ENCODE results near the gene FAM167B.
"Not testable (repeated sequence)": the region's sequence is repeated elsewhere in the genome, so short reads cannot be mapped to it uniquely, and the experiment has no call there.

Gene FAM167B

DNA sequence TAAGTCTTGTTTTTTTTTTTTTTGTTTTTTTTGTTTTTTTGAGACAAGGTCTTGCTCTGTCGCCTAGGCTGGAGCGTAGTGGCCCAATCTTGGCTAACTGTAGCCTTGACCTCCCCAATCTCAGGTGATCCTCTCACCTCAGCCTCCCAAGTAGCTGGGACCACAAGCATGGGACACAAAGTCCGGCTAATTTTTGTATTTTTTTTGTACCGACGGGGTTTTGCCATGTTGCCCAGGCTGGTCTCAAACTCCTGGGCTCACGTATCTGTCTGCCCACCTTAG, 10.1 kb downstream of the FAM167B start:
- Histone ChIP-seq H3K9me3 (ENCODE audit: control insufficient read depth, insufficient read depth, low read length) (no peaks in the 10 kb centered on the region), H3K4me1 (ENCODE audit: control insufficient read depth, low read length) (peaks cover 88% of the 10 kb centered on the region), H3K4me2 (ENCODE audit: low read length) (peak overlapping the region; percentile 89), H3K36me3 (ENCODE audit: control insufficient read depth, low read length) (peaks cover 25% of the 10 kb centered on the region), H3K27me3 (ENCODE audit: control insufficient read depth, low read length) (no peaks in the 10 kb centered on the region), H3F3A (ENCODE audit: control insufficient read depth, insufficient read depth) (peaks cover 36% of the 10 kb centered on the region), H3K79me2 (ENCODE audit: control insufficient read depth, low read length) (peaks cover 84% of the 10 kb centered on the region), H3K4me3 (ENCODE audit: low read length) (peak overlapping the region; percentile 52), H3K27ac (ENCODE audit: low read depth, low read length) (peak overlapping the region; percentile 100), H3K9me2 (replicated peaks; ENCODE audit: control insufficient read depth, low read length) (no peaks in the 10 kb centered on the region), H4K20me1 (ENCODE audit: control insufficient read depth, insufficient read depth, low read depth, low read length) (no peaks in the 10 kb centered on the region)
- TF ChIP-seq, protein P1, sequence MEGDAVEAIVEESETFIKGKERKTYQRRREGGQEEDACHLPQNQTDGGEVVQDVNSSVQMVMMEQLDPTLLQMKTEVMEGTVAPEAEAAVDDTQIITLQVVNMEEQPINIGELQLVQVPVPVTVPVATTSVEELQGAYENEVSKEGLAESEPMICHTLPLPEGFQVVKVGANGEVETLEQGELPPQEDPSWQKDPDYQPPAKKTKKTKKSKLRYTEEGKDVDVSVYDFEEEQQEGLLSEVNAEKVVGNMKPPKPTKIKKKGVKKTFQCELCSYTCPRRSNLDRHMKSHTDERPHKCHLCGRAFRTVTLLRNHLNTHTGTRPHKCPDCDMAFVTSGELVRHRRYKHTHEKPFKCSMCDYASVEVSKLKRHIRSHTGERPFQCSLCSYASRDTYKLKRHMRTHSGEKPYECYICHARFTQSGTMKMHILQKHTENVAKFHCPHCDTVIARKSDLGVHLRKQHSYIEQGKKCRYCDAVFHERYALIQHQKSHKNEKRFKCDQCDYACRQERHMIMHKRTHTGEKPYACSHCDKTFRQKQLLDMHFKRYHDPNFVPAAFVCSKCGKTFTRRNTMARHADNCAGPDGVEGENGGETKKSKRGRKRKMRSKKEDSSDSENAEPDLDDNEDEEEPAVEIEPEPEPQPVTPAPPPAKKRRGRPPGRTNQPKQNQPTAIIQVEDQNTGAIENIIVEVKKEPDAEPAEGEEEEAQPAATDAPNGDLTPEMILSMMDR (IDR thresholded peaks at IDR 0.05; ENCODE audit: low read depth, low read length, poor library complexity, severe bottlenecking), result no peak
- TF ChIP-seq EZH2phosphoT487 (IDR thresholded peaks at IDR 0.05; ENCODE audit: borderline replicate concordance, low read length), result no peak

DNA sequence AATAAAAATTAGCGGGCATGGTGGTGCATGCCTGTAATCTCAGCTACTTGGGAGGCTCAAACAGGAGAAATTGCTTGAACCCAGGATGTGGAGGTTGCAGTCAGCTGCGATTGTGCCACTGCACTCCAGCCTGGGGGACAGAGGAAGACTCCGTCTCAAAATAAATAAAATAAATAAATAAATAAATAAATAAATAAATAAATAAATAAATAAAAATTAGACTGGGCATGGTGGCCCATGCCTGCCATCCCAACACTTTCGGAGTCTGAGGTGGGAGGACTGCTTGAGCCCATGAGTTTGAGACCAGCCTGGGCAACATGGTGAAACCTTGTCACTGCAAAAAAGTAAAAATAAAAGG, 16.2 kb downstream of the FAM167B start:
- peak overlapping the region; percentile 93 for H3K27ac ChIP-seq (ENCODE audit: low read depth, low read length)
- H3K27me3 ChIP-seq (ENCODE audit: control insufficient read depth, low read length); H4K20me1 ChIP-seq (ENCODE audit: control insufficient read depth, insufficient read depth, low read depth, low read length); H3K9me2 ChIP-seq (replicated peaks; ENCODE audit: control insufficient read depth, low read length); H3K9me3 ChIP-seq (ENCODE audit: control insufficient read depth, insufficient read depth, low read length): not testable (repeated sequence)
- H3K4me2 ChIP-seq (ENCODE audit: low read length), result peak overlapping the region; percentile 87
- H3K36me3 ChIP-seq (ENCODE audit: control insufficient read depth, low read length), result peaks cover 24% of the 10 kb centered on the region
- peaks cover 61% of the 10 kb centered on the region for H3K79me2 ChIP-seq (ENCODE audit: control insufficient read depth, low read length)
- peaks cover 81% of the 10 kb centered on the region for H3K4me1 ChIP-seq (ENCODE audit: control insufficient read depth, low read length)
- peak overlapping the region; percentile 61 for H3K4me3 ChIP-seq (ENCODE audit: low read length)
- H3F3A ChIP-seq (ENCODE audit: control insufficient read depth, insufficient read depth), result peaks cover 46% of the 10 kb centered on the region

DNA sequence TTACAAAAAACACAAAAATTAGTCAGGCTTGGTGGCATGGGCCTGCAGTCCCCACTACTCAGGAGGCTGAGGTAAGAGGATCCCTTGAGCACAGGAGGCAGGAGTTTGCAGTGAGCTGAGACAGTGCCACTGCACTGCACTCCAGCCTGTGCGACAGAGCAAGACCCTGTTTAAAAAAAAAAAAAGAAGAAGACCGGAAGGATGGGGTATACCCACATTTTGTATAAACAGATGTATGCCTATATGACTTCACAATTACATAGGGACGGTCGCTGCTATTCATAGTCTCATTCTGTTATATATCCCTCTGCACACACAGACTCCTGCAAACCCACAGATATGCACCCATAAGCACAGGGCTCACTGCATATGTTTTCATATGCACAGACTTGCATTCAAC, 16.7 kb downstream of the FAM167B start:
- Histone ChIP-seq H3F3A (ENCODE audit: control insufficient read depth, insufficient read depth) (peaks cover 48% of the 10 kb centered on the region), H3K9me3 (ENCODE audit: control insufficient read depth, insufficient read depth, low read length) (no peaks in the 10 kb centered on the region), H3K4me3 (ENCODE audit: low read length) (peak overlapping the region; percentile 61), H3K4me2 (ENCODE audit: low read length) (peak overlapping the region; percentile 87), H3K9me2 (replicated peaks; ENCODE audit: control insufficient read depth, low read length) (no peaks in the 10 kb centered on the region), H3K36me3 (ENCODE audit: control insufficient read depth, low read length) (peaks cover 24% of the 10 kb centered on the region), H4K20me1 (ENCODE audit: control insufficient read depth, insufficient read depth, low read depth, low read length) (no peaks in the 10 kb centered on the region), H3K4me1 (ENCODE audit: control insufficient read depth, low read length) (peaks cover 78% of the 10 kb centered on the region), H3K27me3 (ENCODE audit: control insufficient read depth, low read length) (no peaks in the 10 kb centered on the region), H3K79me2 (ENCODE audit: control insufficient read depth, low read length) (peaks cover 56% of the 10 kb centered on the region), H3K27ac (ENCODE audit: low read depth, low read length) (peak overlapping the region; percentile 93)
- TF ChIP-seq, protein P1 (IDR thresholded peaks at IDR 0.05; ENCODE audit: low read depth, low read length, poor library complexity, severe bottlenecking), result no peak
- no peak for TF ChIP-seq EZH2phosphoT487 (IDR thresholded peaks at IDR 0.05; ENCODE audit: borderline replicate concordance, low read length)

- H3K4me2 ChIP-seq (ENCODE audit: low read length), result peak overlapping the region; percentile 87
These were observed 18.8 kb downstream of the FAM167B start for GRCh38 chr1:32265846-32266245.

More at GRCh38 chr1:32265846-32266245, 18.8 kb downstream of the FAM167B start:
- Histone ChIP-seq H3K27me3 (ENCODE audit: control insufficient read depth, low read length) (no peaks in the 10 kb centered on the region), H3K9me2 (replicated peaks; ENCODE audit: control insufficient read depth, low read length) (no peaks in the 10 kb centered on the region), H3F3A (ENCODE audit: control insufficient read depth, insufficient read depth) (peaks cover 43% of the 10 kb centered on the region), H3K4me3 (ENCODE audit: low read length) (peak overlapping the region; percentile 61), H3K36me3 (ENCODE audit: control insufficient read depth, low read length) (peaks cover 24% of the 10 kb centered on the region), H3K79me2 (ENCODE audit: control insufficient read depth, low read length) (peaks cover 43% of the 10 kb centered on the region), H3K27ac (ENCODE audit: low read depth, low read length) (peak overlapping the region; percentile 93), H3K9me3 (ENCODE audit: control insufficient read depth, insufficient read depth, low read length) (no peaks in the 10 kb centered on the region), H4K20me1 (ENCODE audit: control insufficient read depth, insufficient read depth, low read depth, low read length) (no peaks in the 10 kb centered on the region), H3K4me1 (ENCODE audit: control insufficient read depth, low read length) (peaks cover 73% of the 10 kb centered on the region)
- TF ChIP-seq, protein P1 (IDR thresholded peaks at IDR 0.05; ENCODE audit: low read depth, low read length, poor library complexity, severe bottlenecking), result no peak
- TF ChIP-seq EZH2phosphoT487 (IDR thresholded peaks at IDR 0.05; ENCODE audit: borderline replicate concordance, low read length), result no peak

Data from DOHH2 (cell line).